PFSK-1 (cell line): ENCODE data around the gene VSIG10L.

Experiments used
- FOXP2 ChIP-seq: optimal IDR thresholded peaks from 2 replicates; pipeline ENCODE3; 2011; ENCODE audit warnings: borderline replicate concordance, control low read depth, inconsistent platforms; ENCODE audit not compliant: insufficient read depth; ENCODE audit errors: extremely low read length, extremely low read depth
- POLR2AphosphoS5 ChIP-seq: IDR thresholded peaks from 2 replicates; pipeline ENCODE4 v1.6.1; 2012; ENCODE audit warnings: low read depth, mild to moderate bottlenecking, control low read depth, low read length, moderate library complexity
- SIN3A ChIP-seq: IDR thresholded peaks from 2 replicates; pipeline ENCODE4 v1.6.1; 2012; ENCODE audit warnings: mild to moderate bottlenecking, low read length, moderate library complexity, borderline replicate concordance; ENCODE audit not compliant: insufficient read depth
- TAF1 ChIP-seq: IDR thresholded peaks from 2 replicates; pipeline ENCODE4 v1.6.1; 2012; ENCODE audit warnings: low read length, control low read depth, borderline replicate concordance; ENCODE audit not compliant: insufficient read depth
- TF ChIP-seq, protein P1 (sequence below), 2 experiments: IDR thresholded peaks; 2 replicates each; pipeline versions ENCODE4 v1.6.1 to v1.8.0; 2011 to 2012; ENCODE audit warnings: low read depth in 2 of 2, low read length in 2 of 2, control low read depth in 1 of 2, inconsistent platforms in 1 of 2, mild to moderate bottlenecking in 1 of 2, moderate library complexity in 1 of 2; ENCODE audit not compliant: insufficient read depth in 1 of 2

Gene VSIG10L

DNA sequence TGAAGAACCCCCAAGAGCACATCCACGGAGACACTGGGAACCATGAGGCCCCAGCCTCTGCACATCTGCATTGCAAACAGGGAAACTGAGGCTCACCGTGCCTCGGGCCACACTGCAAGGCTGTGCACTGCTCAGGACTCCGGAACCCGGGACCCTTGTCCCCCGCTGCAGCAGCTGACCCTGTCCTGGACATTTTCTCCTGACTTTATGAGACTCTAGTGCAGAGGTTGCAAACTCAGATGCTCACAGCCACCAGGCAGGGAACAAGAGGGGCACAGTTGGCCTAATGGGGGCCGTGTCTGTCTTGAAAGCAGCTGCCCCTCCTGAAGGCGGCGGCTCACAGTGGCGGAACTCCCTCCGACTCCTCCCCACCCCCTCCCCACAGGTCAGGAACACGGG lies 47.0 kb downstream of the VSIG10L start:
- no peak for TF ChIP-seq SIN3A
- TF ChIP-seq FOXP2: no peak

DNA sequence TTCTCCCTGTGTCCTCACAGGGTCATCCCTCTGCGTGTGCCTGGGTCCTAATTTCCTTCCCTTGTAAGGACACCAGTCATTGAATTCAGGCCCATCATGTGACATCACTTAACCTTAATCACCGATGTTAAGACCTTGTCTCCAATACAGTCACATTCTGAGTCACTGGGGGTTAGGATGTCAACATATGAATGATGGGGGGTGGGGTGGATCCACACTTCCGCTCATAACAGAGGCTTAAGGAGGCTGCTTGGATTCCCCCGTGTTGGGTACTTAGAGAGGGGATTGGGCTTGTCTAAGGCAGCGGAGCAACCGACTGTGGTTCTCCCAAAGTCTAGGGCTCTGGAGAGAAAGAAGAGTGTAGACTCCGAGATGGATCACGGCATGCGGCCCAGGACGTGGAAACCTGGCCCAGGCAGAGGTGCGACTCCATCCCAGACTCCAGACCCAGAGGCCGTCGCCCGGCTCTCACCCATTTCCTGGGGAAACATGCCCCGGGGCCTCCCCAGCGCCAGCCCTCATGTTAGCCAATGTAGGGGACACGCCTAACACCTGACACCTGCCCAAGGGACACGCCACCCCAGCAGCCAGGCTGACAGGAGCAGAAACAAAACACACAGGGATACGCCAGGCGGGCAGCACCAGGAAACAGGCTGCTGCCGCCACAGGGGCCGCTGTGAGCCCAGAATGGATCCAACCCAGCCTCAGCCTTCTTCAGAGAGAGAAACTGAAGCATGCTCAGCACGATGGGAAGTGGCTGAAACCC lies 47.5 kb downstream of the VSIG10L start:
- TF ChIP-seq TAF1 (no peak), FOXP2 (no peak), SIN3A (no peak), POLR2AphosphoS5 (no peak)
- TF ChIP-seq, protein P1, sequence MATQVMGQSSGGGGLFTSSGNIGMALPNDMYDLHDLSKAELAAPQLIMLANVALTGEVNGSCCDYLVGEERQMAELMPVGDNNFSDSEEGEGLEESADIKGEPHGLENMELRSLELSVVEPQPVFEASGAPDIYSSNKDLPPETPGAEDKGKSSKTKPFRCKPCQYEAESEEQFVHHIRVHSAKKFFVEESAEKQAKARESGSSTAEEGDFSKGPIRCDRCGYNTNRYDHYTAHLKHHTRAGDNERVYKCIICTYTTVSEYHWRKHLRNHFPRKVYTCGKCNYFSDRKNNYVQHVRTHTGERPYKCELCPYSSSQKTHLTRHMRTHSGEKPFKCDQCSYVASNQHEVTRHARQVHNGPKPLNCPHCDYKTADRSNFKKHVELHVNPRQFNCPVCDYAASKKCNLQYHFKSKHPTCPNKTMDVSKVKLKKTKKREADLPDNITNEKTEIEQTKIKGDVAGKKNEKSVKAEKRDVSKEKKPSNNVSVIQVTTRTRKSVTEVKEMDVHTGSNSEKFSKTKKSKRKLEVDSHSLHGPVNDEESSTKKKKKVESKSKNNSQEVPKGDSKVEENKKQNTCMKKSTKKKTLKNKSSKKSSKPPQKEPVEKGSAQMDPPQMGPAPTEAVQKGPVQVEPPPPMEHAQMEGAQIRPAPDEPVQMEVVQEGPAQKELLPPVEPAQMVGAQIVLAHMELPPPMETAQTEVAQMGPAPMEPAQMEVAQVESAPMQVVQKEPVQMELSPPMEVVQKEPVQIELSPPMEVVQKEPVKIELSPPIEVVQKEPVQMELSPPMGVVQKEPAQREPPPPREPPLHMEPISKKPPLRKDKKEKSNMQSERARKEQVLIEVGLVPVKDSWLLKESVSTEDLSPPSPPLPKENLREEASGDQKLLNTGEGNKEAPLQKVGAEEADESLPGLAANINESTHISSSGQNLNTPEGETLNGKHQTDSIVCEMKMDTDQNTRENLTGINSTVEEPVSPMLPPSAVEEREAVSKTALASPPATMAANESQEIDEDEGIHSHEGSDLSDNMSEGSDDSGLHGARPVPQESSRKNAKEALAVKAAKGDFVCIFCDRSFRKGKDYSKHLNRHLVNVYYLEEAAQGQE (IDR thresholded peaks at IDR 0.05; ENCODE audit: insufficient read depth in 1 of 2, low read depth in 2 of 2, low read length in 2 of 2): no peak

DNA sequence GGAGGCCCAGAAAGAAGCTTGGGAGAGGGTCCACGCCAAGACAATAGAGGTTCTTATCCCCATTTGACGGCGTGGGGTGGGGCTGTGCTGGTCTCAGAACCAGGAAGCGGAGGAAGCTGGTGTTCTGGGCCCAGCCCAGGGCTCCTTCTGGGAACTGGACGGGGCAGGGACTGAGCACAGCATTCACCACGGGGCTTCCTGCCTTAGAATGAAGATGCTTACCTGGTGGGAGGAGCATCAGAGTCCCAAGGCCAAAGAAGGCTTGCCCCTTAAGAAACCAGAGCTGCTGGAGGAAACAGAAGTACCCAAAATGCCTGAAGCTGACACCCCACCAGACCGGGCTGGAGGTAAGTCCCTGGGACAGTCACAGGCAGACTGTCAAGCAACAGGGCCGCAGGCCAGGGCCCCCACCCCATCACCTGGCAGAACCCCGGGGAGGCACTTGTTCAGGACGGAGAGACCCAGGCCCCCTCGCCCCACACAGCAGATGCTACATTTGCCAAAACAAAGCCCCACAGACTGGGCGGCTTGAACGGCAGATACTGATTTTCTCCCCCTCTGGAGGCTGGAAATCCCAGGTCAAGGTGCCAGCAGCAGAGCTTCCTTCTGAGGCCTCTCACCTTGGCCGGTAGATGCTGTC lies 48.2 kb downstream of the VSIG10L start:
- no peak for TF ChIP-seq FOXP2
- TF ChIP-seq, protein P1 (IDR thresholded peaks at IDR 0.05; ENCODE audit: insufficient read depth in 1 of 2, low read depth in 2 of 2, low read length in 2 of 2): no peak
- no peak for TF ChIP-seq SIN3A
- no peak for TF ChIP-seq TAF1
- no peak for TF ChIP-seq POLR2AphosphoS5

DNA sequence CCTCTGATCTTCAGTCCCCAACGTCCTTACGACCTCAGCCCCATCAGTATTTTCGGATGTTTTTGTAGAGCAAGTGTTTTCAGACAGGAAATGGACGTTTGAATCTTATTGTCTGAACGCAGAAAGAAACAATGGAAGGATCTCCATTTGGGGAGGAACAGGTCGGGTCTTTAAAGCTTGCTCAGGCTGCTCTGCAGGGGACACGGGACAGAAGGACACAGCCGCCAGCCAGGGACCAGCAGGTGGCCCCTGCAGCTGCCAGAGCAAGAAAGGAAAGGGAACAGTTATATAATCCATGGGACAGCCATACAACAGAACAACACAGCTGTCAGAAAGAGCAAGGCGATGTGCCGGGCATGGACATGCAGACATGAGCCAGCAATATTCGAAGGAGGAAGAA lies 49.0 kb downstream of the VSIG10L start:
- TF ChIP-seq TAF1: no peak
- TF ChIP-seq SIN3A: no peak
- no peak for TF ChIP-seq POLR2AphosphoS5
- no peak for TF ChIP-seq FOXP2
- TF ChIP-seq, protein P1 (IDR thresholded peaks at IDR 0.05; ENCODE audit: insufficient read depth in 1 of 2, low read depth in 2 of 2, low read length in 2 of 2): no peak

DNA sequence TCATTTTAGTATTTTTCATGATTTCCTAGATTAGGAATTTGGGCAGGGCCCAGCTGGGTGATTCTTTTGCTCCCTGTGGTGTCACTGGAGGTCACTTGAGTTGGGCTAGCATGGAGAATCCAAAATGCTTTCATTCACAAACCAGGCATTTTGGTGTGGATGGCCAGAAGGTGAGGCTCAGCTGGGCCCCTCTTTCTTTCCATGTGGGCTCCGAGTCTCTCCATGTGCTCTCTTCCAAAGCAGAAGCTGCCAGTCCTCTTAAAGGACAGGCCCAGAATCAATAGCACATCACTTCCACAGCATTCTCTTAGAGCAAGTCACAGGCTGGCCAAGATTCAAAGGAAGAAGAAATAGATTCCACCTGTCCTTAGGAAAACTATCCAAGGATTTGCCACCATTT lies 52.3 kb downstream of the VSIG10L start:
- no peak for TF ChIP-seq SIN3A
- TF ChIP-seq, protein P1 (IDR thresholded peaks at IDR 0.05; ENCODE audit: insufficient read depth in 1 of 2, low read depth in 2 of 2, low read length in 2 of 2): no peak
